GM23338 (cell line): ENCODE results near the gene PKD2. TPM values are rescaled to one million over a fixed set of nuclear protein-coding genes. Genes with fewer than 3 reads are reported as not detected.

Source experiments
- ATAC-seq: fragments of 200-7000 bp; cut with Tn5 transposase; 3 replicates; pipeline ENCODE4 v1.9.1; 2020
- DNase-seq: peaks from one replicate; pipeline ENCODE4 v3.0.0-alpha.2; 2015; ENCODE audit warnings: low spot score
- H2AFZ ChIP-seq: fragments of 200-600 bp; sonication (generic); 2 replicates; pipeline ENCODE4 v1.8.0; 2016; ENCODE audit warnings: antibody characterized with exemption, mild to moderate bottlenecking, moderate library complexity
- H3F3A ChIP-seq: fragments of 200-600 bp; sonication (generic); replicated peaks from 2 replicates; pipeline ENCODE4 v1.8.0; 2017; ENCODE audit warnings: antibody characterized with exemption, mixed run types, low read depth
- H3K27ac ChIP-seq: fragments of 200-600 bp; sonication (generic); 2 replicates; pipeline ENCODE4 v1.6.1; 2016; ENCODE audit warnings: low read depth
- H3K27me3 ChIP-seq: fragments of 200-600 bp; sonication (generic); 2 replicates; pipeline ENCODE4 v1.8.0; 2016; ENCODE audit warnings: mild to moderate bottlenecking, mixed run types, moderate library complexity; ENCODE audit not compliant: insufficient read depth
- H3K36me3 ChIP-seq: fragments of 200-600 bp; sonication (generic); 2 replicates; pipeline ENCODE4 v1.8.0; 2016; ENCODE audit warnings: mild to moderate bottlenecking; ENCODE audit not compliant: insufficient read depth
- H3K4me1 ChIP-seq: fragments of 200-600 bp; sonication (generic); 2 replicates; pipeline ENCODE4 v1.8.0; 2016; ENCODE audit warnings: mild to moderate bottlenecking, moderate library complexity; ENCODE audit not compliant: insufficient read depth
- H3K4me2 ChIP-seq: fragments of 200-600 bp; sonication (generic); 2 replicates; pipeline ENCODE4 v1.7.1; 2017; ENCODE audit warnings: mixed run types
- H3K4me3 ChIP-seq: fragments of 200-600 bp; sonication (generic); 2 replicates; pipeline ENCODE4 v1.6.1; 2016; ENCODE audit warnings: mixed run types
- H3K79me2 ChIP-seq: fragments of 200-600 bp; sonication (generic); replicated peaks from 2 replicates; pipeline ENCODE4 v1.8.0; 2017; ENCODE audit warnings: mild to moderate bottlenecking; ENCODE audit not compliant: insufficient read depth
- H3K9me2 ChIP-seq: fragments of 200-600 bp; sonication (generic); 2 replicates; pipeline ENCODE4 v1.8.0; 2017; ENCODE audit not compliant: insufficient read depth
- H4K20me1 ChIP-seq: fragments of 200-600 bp; sonication (generic); replicated peaks from 2 replicates; pipeline ENCODE4 v1.8.0; 2017; ENCODE audit warnings: mild to moderate bottlenecking; ENCODE audit not compliant: insufficient read depth
- H3K27ac Mint-ChIP-seq: 2 replicates; pipeline ENCODE4 v1.8.0; 2020; ENCODE audit warnings: inconsistent platforms, mild to moderate bottlenecking, moderate library complexity, mixed read lengths
- H3K27me3 Mint-ChIP-seq: 3 replicates; pipeline ENCODE4 v1.8.0; 2022; ENCODE audit warnings: low read depth, mild to moderate bottlenecking, moderate library complexity, mixed read lengths, inconsistent platforms; ENCODE audit not compliant: insufficient read depth, poor library complexity
- H3K36me3 Mint-ChIP-seq: 3 replicates; pipeline ENCODE4 v1.8.0; 2021; ENCODE audit warnings: low read depth, mild to moderate bottlenecking, inconsistent platforms, moderate library complexity, mixed read lengths
- H3K4me1 Mint-ChIP-seq: 3 replicates; pipeline ENCODE4 v1.8.0; 2020; ENCODE audit warnings: mild to moderate bottlenecking, inconsistent platforms, mixed read lengths
- H3K4me3 Mint-ChIP-seq: 3 replicates; pipeline ENCODE4 v1.8.0; 2021; ENCODE audit warnings: moderate library complexity, mild to moderate bottlenecking, inconsistent platforms, mixed read lengths
- H3K9me3 Mint-ChIP-seq: 3 replicates; pipeline ENCODE4 v1.8.0; 2020; ENCODE audit warnings: moderate library complexity, mild to moderate bottlenecking, inconsistent platforms, mixed read lengths
- CREB1 ChIP-seq: fragments of 250-450 bp; sonication (Bioruptor Pico); IDR thresholded peaks from 2 replicates; pipeline ENCODE4 v1.5.0; 2020; ENCODE audit warnings: low read depth, mild to moderate bottlenecking, moderate library complexity
- CTCF ChIP-seq, 2 experiments: fragments of 200-600 bp in 1 of 2; sonication (generic) in 1 of 2; conservative IDR thresholded peaks; 2 replicates each; pipeline versions ENCODE4 v1.5.1 to v1.6.1; 2016 to 2017; ENCODE audit warnings: antibody characterized with exemption in 2 of 2, low read depth in 2 of 2, mild to moderate bottlenecking in 2 of 2, moderate library complexity in 1 of 2
- ETS1 ChIP-seq: IDR thresholded peaks from 2 replicates; pipeline ENCODE4 v1.6.1; 2016; ENCODE audit warnings: antibody characterized with exemption
- EZH2 ChIP-seq: fragments of 200-600 bp; sonication (generic); IDR thresholded peaks from one replicate; pipeline ENCODE4 v1.8.0; 2017; ENCODE audit warnings: antibody characterized with exemption, mild to moderate bottlenecking, low read depth; ENCODE audit not compliant: unreplicated experiment
- EZH2phosphoT487 ChIP-seq: fragments of 200-600 bp; sonication (generic); IDR thresholded peaks from one replicate; pipeline ENCODE4 v1.8.1; 2018; ENCODE audit warnings: antibody characterized with exemption; ENCODE audit not compliant: unreplicated experiment
- JUNB ChIP-seq: IDR thresholded peaks from one replicate; pipeline ENCODE4 v1.6.1; 2016; ENCODE audit warnings: antibody characterized with exemption; ENCODE audit not compliant: unreplicated experiment
- NANOG ChIP-seq: IDR thresholded peaks from 2 replicates; pipeline ENCODE4 v1.6.1; 2016; ENCODE audit warnings: antibody characterized with exemption, borderline replicate concordance
- POLR2AphosphoS5 ChIP-seq: IDR thresholded peaks from 2 replicates; pipeline ENCODE4 v1.6.1; 2016; ENCODE audit warnings: antibody characterized with exemption, low read depth
- REST ChIP-seq: IDR thresholded peaks from one replicate; pipeline ENCODE4 v1.6.1; 2018; ENCODE audit warnings: antibody characterized with exemption; ENCODE audit not compliant: unreplicated experiment
- STAT1 ChIP-seq: IDR thresholded peaks from one replicate; pipeline ENCODE4 v1.6.1; 2016; ENCODE audit warnings: antibody characterized with exemption; ENCODE audit not compliant: unreplicated experiment
- ZNF114 ChIP-seq: fragments of 250-450 bp; sonication (Bioruptor Pico); IDR thresholded peaks from 2 replicates; pipeline ENCODE4 v1.5.0; 2020; ENCODE audit warnings: mild to moderate bottlenecking, moderate library complexity
- ZNF331 ChIP-seq: fragments of 250-450 bp; sonication (Bioruptor Pico); IDR thresholded peaks from 2 replicates; pipeline ENCODE4 v1.5.0; 2020; ENCODE audit warnings: low read depth, mild to moderate bottlenecking, moderate library complexity
- polyA plus RNA-seq: library from polyadenylated mRNA; unstranded; fragments of >200 nt; fragmentation: Nextera tagmentation; extraction: Ambion mirVana; gene quantifications from 2 replicates; pipeline ENCODE4 v1.2.1, GENCODE V29; 2016
- total RNA-seq: library from RNA; depleted of rRNA; stranded (reverse); fragments of >200 nt; shearing (Covaris generic); gene quantifications from 2 replicates; pipeline ENCODE4 v1.2.3, GENCODE V29; 2014

Gene PKD2
- total and polyA plus RNA-seq, 2 experiments from 2014 or later = 17.9 to 45.3 TPM

GRCh38 chr4:88001871-88002270, 5.6 kb upstream of the PKD2 start (continued):
- TF ChIP-seq NANOG (no peak), CTCF (conservative IDR thresholded peaks at IDR 0.05; ENCODE audit: low read depth in 2 of 2) (no peak), ZNF331 (CRISPR knock-in tag) (no peak), EZH2phosphoT487 (no peak), EZH2 (no peak), ETS1 (no peak), POLR2AphosphoS5 (no peak), JUNB (no peak), REST (no peak), CREB1 (no peak)

GRCh38 chr4:88002786-88003185, 4.6 kb upstream of the PKD2 start:
- ATAC-seq = no peak
- H3K27me3 ChIP-seq = peaks cover 21% of the 10 kb centered on the region
- no peaks in the 10 kb centered on the region for H3K9me3 Mint-ChIP-seq

More at GRCh38 chr4:88002786-88003185, 4.6 kb upstream of the PKD2 start:
- Mint-ChIP-seq H3K4me3 (no peak overlapping the region), H3K27ac (no peak overlapping the region), H3K36me3 (no peaks in the 10 kb centered on the region; the same call in 2 of the 3 replicates), H3K4me1 (peaks cover 14% of the 10 kb centered on the region), H3K27me3 (peaks cover 16% of the 10 kb centered on the region)
- Histone ChIP-seq H3F3A (no peaks in the 10 kb centered on the region), H3K4me1 (peaks cover 9% of the 10 kb centered on the region; the same call in 1 of the 2 replicates), H3K9me2 (no peaks in the 10 kb centered on the region), H3K36me3 (no peaks in the 10 kb centered on the region), H2AFZ (no peak overlapping the region), H3K4me3 (no peak overlapping the region), H3K4me2 (no peak overlapping the region), H3K27ac (no peak overlapping the region), H3K79me2 (no peaks in the 10 kb centered on the region), H4K20me1 (no peaks in the 10 kb centered on the region)
- no peak for DNase-seq
- no peak for TF ChIP-seq EZH2phosphoT487
- no peak for TF ChIP-seq EZH2
- TF ChIP-seq ZNF331 (CRISPR knock-in tag) = no peak
- TF ChIP-seq ZNF114 (CRISPR knock-in tag) = no peak
- no peak for TF ChIP-seq JUNB
- TF ChIP-seq POLR2AphosphoS5 = no peak
- no peak for TF ChIP-seq STAT1
